Calu3 (cell line): Measurements from ENCODE around the gene PPP1R9A. TPM values are rescaled to one million over a fixed set of nuclear protein-coding genes. Genes with fewer than 3 reads are reported as not detected.
A peak's percentile ranks its signal among the peaks of the same experiment; 100 is the strongest.

Experiments
- BruUV-seq: library from RNA; stranded (reverse); fragments of 400-500 nt; replicated peaks from 2 replicates; lab custom pipeline; 2021; lab: Mats Ljungman, UMichigan
- CTCF ChIA-PET: fragments of 300-600 bp; sonication (Branson Sonifier 250); formaldehyde crosslinking; loops from one replicate; lab custom pipeline; 2022; ENCODE audit warnings: antibody characterized with exemption; lab: Charles Lee
- DNase-seq: peaks from one replicate; pipeline ENCODE4 v3.0.0; 2022
- H3K27ac Mint-ChIP-seq: one replicate; pipeline ENCODE4 v1.8.0; 2022; ENCODE audit warnings: mixed read lengths; ENCODE audit not compliant: unreplicated experiment
- H3K27me3 Mint-ChIP-seq: one replicate; pipeline ENCODE4 v1.8.0; 2022; ENCODE audit warnings: mixed read lengths; ENCODE audit not compliant: unreplicated experiment
- H3K36me3 Mint-ChIP-seq: one replicate; pipeline ENCODE4 v1.8.0; 2022; ENCODE audit warnings: mild to moderate bottlenecking, moderate library complexity, mixed read lengths; ENCODE audit not compliant: insufficient read depth, unreplicated experiment
- H3K4me1 Mint-ChIP-seq: one replicate; pipeline ENCODE4 v1.8.0; 2022; ENCODE audit warnings: mild to moderate bottlenecking, low read depth, mixed read lengths; ENCODE audit not compliant: unreplicated experiment
- H3K4me3 Mint-ChIP-seq: one replicate; pipeline ENCODE4 v1.8.0; 2022; ENCODE audit warnings: mild to moderate bottlenecking, low read depth, moderate library complexity, mixed read lengths; ENCODE audit not compliant: unreplicated experiment
- H3K9me3 Mint-ChIP-seq: one replicate; pipeline ENCODE4 v1.8.0; 2022; ENCODE audit warnings: low read depth, mixed read lengths; ENCODE audit not compliant: unreplicated experiment
- intact Hi-C: fragments of 100-400 bp; cut with micrococcal nuclease; formaldehyde crosslinking; loops from one replicate; pipeline ENCODE4 v1.10.0; 2022; ENCODE audit not compliant: unreplicated experiment
- total RNA-seq: library from RNA; stranded (reverse); gene quantifications from 2 replicates; pipeline ENCODE4 v1.2.3, GENCODE V29; 2022
- TF ChIP-seq, protein P1 (sequence below): fragments of 200-600 bp; IDR thresholded peaks from one replicate; pipeline ENCODE4 v1.8.0; 2022; ENCODE audit warnings: antibody characterized with exemption; ENCODE audit not compliant: unreplicated experiment

The PPP1R9A gene
- total RNA-seq, 1 experiment from 2014 or later, result 19.4 TPM

GRCh38 chr7:95199779-95200558 is 292.6 kb downstream of the PPP1R9A start:
- H3K4me3 Mint-ChIP-seq, result no peak overlapping the region
- H3K27me3 Mint-ChIP-seq, result no peaks in the 10 kb centered on the region
- peak; percentile 16 for DNase-seq
- no TSS peak for BruUV-seq
- no peaks in the 10 kb centered on the region for H3K36me3 Mint-ChIP-seq
- H3K27ac Mint-ChIP-seq, result no peak overlapping the region
- TF ChIP-seq, protein P1, sequence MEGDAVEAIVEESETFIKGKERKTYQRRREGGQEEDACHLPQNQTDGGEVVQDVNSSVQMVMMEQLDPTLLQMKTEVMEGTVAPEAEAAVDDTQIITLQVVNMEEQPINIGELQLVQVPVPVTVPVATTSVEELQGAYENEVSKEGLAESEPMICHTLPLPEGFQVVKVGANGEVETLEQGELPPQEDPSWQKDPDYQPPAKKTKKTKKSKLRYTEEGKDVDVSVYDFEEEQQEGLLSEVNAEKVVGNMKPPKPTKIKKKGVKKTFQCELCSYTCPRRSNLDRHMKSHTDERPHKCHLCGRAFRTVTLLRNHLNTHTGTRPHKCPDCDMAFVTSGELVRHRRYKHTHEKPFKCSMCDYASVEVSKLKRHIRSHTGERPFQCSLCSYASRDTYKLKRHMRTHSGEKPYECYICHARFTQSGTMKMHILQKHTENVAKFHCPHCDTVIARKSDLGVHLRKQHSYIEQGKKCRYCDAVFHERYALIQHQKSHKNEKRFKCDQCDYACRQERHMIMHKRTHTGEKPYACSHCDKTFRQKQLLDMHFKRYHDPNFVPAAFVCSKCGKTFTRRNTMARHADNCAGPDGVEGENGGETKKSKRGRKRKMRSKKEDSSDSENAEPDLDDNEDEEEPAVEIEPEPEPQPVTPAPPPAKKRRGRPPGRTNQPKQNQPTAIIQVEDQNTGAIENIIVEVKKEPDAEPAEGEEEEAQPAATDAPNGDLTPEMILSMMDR, result peak; percentile 28
- CTCF ChIA-PET, result no interaction called here
- no peaks in the 10 kb centered on the region for H3K9me3 Mint-ChIP-seq
- peaks cover 2% of the 10 kb centered on the region for H3K4me1 Mint-ChIP-seq
- intact Hi-C loops, result loop anchor here (5.0 kb wide), 1 partner anchor 753 kb away; no protein-coding TSS in a partner anchor

DNA sequence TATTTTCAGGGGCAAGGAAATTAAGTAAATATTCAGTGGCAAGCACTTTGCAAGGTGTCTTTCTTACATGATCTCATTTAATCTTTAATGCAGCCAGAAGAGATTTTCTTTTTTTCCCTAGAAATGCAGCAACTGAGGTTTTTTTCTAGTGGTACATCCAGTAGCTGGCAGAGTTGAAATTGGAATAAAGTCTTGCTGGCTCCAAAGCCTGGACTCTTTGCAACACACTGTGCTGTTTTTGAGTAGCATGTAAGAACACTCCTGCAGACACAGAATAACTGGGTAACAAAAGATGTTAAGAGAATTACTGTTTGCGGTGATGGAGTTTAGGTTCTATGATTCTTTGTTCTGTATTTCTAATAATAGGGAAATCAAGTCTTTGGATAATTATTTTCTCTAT is 293.3 kb downstream of the PPP1R9A start:
- DNase-seq, result no peak
- Mint-ChIP-seq H3K27ac (no peak overlapping the region), H3K4me3 (no peak overlapping the region), H3K4me1 (peaks cover 9% of the 10 kb centered on the region), H3K9me3 (no peaks in the 10 kb centered on the region), H3K27me3 (no peaks in the 10 kb centered on the region), H3K36me3 (no peaks in the 10 kb centered on the region)
- CTCF ChIA-PET, result no interaction called here
- intact Hi-C loops, result loop anchor here (5.0 kb wide), 1 partner anchor 753 kb away; no protein-coding TSS in a partner anchor
- BruUV-seq, result no TSS peak
- TF ChIP-seq, protein P1, result no peak

- no peak for DNase-seq
- TF ChIP-seq, protein P1, result no peak
- H3K4me1 Mint-ChIP-seq, result peaks cover 12% of the 10 kb centered on the region
- no peaks in the 10 kb centered on the region for H3K9me3 Mint-ChIP-seq
- CTCF ChIA-PET, result no interaction called here
- no peak overlapping the region for H3K4me3 Mint-ChIP-seq
- no peak overlapping the region for H3K27ac Mint-ChIP-seq
- BruUV-seq, result no TSS peak
- intact Hi-C loops, result loop anchor here (5.0 kb wide), 1 partner anchor 754 kb away; no protein-coding TSS in a partner anchor
- no peaks in the 10 kb centered on the region for H3K36me3 Mint-ChIP-seq
- no peaks in the 10 kb centered on the region for H3K27me3 Mint-ChIP-seq
These were observed 294.3 kb downstream of the PPP1R9A start for GRCh38 chr7:95201727-95202126.

DNA sequence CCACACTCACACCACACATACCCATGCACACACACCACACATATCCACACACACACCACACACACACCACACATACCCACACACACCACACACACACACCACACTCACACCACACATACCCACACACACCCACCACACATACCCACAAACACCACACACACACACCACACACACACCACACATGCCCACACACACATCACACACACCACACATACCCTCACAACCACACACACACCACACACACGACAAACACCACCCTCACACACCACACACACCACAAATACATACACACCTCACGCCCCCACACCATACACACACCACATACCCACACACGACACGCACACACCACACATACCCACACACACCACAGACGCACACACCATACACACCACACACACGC is 297.2 kb downstream of the PPP1R9A start:
- no peak overlapping the region for H3K4me3 Mint-ChIP-seq
- H3K27me3 Mint-ChIP-seq, result no peaks in the 10 kb centered on the region
- intact Hi-C loops, result loop anchor here (5.0 kb wide), 1 partner anchor 757 kb away; no protein-coding TSS in a partner anchor
- no peak for DNase-seq
- BruUV-seq, result no TSS peak
- CTCF ChIA-PET, result no interaction called here
- TF ChIP-seq, protein P1, result no peak
- H3K36me3 Mint-ChIP-seq, result no peaks in the 10 kb centered on the region
- H3K27ac Mint-ChIP-seq, result no peak overlapping the region
- H3K4me1 Mint-ChIP-seq, result peaks cover 12% of the 10 kb centered on the region
- H3K9me3 Mint-ChIP-seq, result no peaks in the 10 kb centered on the region
